ENCODE results near the gene MAD1L1.

MAD1L1 gene

DNA sequence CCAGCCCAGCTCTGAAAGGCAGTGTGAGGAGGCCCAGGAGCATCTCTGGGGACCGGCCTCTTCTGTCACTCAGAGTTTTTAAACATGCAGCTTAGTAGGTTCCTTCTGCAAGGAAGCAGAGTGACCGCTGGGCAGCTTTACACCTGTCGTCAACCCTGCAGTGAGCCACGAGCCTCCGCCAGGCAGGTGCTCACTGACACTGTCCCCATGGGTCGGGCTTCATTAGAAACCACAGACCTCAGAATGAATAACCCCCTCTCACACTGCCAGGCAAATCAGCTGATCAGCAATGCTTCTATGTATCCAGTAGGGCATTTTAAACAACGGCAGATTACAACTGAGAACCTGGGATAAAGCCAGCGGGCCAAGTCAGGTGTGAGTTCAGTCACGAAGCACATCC lies 106.1 kb downstream of the MAD1L1 start:
- peaks cover 1% of the 10 kb centered on the region for H3K36me3 Mint-ChIP-seq
- H3K4me3 Mint-ChIP-seq = no peak overlapping the region
- no peaks in the 10 kb centered on the region for H3K9me3 Mint-ChIP-seq
- H3K27ac Mint-ChIP-seq = no peak overlapping the region
- H3K4me1 Mint-ChIP-seq = no peaks in the 10 kb centered on the region
- no peaks in the 10 kb centered on the region for H3K27me3 Mint-ChIP-seq

DNA sequence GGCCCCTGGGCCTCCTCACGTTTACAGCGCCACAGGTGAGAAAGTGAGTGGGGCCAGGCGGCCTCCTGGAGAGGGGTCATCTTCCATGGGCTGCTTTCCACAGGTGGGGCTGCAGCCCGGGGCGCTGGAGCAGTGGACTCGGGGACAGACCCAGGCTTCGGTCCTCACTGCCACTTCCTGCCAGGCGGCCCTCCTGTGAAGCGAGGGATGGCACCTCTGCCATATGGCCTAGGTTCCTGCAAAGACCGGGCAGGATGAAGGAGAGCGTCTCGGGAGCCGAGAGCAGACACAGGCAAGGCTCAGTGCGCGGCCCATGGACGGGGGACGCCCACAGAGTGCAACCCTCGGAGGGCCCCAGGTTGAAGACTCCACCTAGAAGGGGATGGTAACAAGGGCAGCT lies 106.8 kb downstream of the MAD1L1 start:
- Mint-ChIP-seq H3K27ac (no peak overlapping the region), H3K27me3 (no peaks in the 10 kb centered on the region), H3K4me1 (no peaks in the 10 kb centered on the region), H3K36me3 (peaks cover 1% of the 10 kb centered on the region), H3K9me3 (no peaks in the 10 kb centered on the region), H3K4me3 (no peak overlapping the region)

DNA sequence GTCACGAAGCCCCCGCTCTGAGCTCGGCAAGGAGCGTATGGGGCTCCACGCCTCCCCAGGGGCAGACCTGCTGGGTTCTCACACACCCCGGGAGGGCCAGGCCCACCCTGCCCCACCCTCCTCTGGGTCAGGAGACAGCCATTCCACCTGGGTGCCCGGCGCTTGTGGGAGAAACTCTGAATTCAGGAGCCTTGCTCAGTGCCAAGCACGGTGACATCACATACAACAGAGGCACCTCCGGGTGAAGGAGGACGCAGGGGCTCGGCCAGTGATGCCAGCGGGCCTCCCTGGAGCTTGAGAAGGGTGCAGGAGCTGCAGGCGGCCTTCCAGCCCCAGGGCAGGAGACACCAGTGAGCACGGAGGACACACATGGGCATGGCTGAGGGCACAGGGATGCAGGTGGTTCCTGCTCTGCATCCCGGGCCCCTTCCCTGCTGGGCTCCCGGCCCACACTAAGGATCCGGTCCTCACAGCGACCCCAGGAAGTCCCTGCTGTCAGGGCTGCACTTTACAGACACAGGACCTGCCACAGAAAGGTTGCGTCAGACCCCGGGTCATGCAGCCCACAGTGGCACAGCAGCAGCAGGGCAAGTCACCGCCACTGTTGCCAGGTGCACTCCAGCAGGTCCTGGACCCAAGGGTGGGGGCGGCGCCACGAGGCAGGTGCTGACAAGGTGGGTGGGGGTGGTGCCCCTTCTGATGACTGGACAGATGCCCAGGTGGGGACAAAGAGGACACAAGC lies 108.0 kb downstream of the MAD1L1 start:
- Mint-ChIP-seq H3K4me1 (peaks cover 9% of the 10 kb centered on the region), H3K4me3 (no peak overlapping the region), H3K27ac (no peak overlapping the region), H3K36me3 (peaks cover 1% of the 10 kb centered on the region), H3K27me3 (no peaks in the 10 kb centered on the region), H3K9me3 (no peaks in the 10 kb centered on the region)

DNA sequence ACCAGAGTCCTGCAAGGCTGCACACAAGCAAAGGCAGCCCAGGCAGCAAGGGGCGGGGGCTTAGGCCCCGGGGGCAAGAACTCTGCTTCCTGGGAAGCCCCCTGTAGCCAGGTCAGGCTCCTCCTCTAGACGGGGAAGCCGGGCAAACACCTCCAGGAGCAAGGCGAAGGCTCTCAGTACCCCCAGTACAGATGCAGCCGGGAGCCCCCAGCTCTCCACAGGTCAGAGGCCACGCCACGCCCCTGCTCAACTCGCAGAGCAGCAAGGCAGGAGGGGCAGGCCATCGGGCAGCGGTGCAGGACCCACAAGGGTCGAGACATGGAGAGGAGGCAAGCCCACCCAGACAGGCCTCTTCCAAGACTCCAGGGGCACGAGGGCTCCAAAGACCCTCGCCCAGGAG lies 108.8 kb downstream of the MAD1L1 start:
- Mint-ChIP-seq H3K4me1 (peaks cover 12% of the 10 kb centered on the region), H3K4me3 (no peak overlapping the region), H3K36me3 (no peaks in the 10 kb centered on the region), H3K27me3 (no peaks in the 10 kb centered on the region), H3K9me3 (no peaks in the 10 kb centered on the region), H3K27ac (no peak overlapping the region)

DNA sequence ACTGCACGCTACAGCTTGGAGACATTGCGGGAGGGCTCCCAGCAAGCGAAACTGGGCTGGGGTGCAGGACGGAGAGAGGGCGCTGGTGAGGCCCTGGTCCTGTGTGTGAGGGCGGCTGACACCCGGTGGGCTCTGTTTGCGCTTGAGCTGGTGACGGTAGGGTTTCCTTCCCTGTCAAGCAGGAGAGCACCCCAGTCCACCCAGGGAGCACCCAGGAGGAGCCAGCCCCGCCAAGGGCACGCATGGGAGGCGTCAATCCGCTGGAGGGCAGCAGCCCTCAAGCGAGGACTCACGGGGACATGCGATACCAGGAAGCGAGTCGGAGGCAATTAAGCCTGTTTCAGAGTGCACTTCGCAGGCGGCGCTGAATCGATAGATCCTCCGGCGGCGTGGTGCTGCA lies 109.4 kb downstream of the MAD1L1 start:
- H3K9me3 Mint-ChIP-seq = no peaks in the 10 kb centered on the region
- peaks cover 12% of the 10 kb centered on the region for H3K4me1 Mint-ChIP-seq
- no peak overlapping the region for H3K27ac Mint-ChIP-seq
- no peaks in the 10 kb centered on the region for H3K27me3 Mint-ChIP-seq
- H3K4me3 Mint-ChIP-seq = no peak overlapping the region
- H3K36me3 Mint-ChIP-seq = no peaks in the 10 kb centered on the region

DNA sequence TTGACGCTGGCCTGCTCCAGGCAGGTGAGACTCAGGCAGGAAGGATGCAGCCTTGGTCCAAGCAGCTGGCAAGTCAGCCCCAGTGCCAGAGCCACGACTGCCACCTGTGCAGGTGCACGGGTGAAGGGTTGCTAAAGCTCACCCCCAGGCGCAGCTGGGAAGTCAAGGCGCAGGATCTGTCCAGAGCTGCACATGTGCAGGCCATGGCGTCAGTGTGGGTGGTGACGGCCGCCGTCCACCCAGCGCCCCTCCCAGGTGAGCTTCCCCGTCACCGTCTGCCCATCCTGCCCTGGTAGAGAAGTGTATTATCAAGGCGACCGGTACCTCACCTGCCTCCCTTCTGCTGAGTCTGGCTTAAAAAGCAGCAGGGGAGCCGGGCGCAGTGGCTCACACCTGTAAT lies 110.1 kb downstream of the MAD1L1 start:
- peaks cover 12% of the 10 kb centered on the region for H3K4me1 Mint-ChIP-seq
- no peak overlapping the region for H3K27ac Mint-ChIP-seq
- H3K27me3 Mint-ChIP-seq = no peaks in the 10 kb centered on the region
- no peaks in the 10 kb centered on the region for H3K36me3 Mint-ChIP-seq
- H3K4me3 Mint-ChIP-seq = no peak overlapping the region
- H3K9me3 Mint-ChIP-seq = no peaks in the 10 kb centered on the region

DNA sequence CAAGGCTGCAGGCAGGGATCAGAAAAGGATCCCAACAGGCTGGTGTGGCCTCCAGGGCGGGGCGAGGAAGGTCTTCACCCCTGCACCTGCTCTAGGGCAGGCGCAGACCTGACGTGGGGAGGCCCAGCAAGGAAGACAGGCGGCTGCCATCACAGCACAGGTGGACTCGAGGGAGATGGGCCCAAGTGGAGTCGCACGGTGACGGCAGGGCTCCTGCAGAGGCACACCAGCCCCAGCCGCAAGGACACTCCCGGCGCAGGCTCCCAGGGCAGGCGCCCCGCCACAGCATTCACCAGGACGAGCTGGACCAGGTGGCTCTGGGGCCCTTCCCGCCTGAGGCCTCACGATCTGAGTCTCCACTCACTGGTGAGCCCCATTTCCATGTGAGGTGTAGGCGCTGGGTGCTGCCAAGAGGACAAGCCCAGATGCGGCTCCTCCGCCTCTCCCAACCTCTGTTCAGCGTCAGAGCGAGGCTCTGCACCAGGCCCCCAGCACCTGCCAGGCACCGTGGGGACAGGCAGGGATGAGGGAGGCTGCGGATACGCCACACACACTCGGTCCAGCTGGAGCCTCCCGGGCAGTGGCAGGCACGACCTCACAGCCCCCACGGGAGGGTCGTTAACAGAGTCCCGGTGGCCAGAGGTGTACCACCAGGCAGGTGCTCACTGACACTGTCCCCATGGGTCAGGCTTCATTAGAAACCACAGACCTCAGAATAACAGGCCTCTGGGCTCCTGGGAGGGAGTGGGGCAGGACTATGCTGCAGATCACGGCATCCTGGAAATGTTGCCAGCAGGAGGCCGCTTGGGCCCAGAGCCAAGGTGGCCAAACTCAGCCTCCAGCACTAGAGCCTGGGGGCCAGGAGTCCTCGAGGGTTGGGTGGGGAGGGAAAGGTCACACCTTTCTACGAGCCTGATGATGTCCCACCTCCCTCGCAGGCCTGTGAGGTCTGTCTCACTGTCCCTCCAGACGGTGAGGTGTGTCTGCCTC lies 111.6 kb downstream of the MAD1L1 start:
- H3K9me3 Mint-ChIP-seq = no peaks in the 10 kb centered on the region
- H3K36me3 Mint-ChIP-seq = no peaks in the 10 kb centered on the region
- H3K27me3 Mint-ChIP-seq = no peaks in the 10 kb centered on the region
- peak overlapping the region; percentile 65 for H3K27ac Mint-ChIP-seq
- H3K4me1 Mint-ChIP-seq = peaks cover 12% of the 10 kb centered on the region
- H3K4me3 Mint-ChIP-seq = no peak overlapping the region

DNA sequence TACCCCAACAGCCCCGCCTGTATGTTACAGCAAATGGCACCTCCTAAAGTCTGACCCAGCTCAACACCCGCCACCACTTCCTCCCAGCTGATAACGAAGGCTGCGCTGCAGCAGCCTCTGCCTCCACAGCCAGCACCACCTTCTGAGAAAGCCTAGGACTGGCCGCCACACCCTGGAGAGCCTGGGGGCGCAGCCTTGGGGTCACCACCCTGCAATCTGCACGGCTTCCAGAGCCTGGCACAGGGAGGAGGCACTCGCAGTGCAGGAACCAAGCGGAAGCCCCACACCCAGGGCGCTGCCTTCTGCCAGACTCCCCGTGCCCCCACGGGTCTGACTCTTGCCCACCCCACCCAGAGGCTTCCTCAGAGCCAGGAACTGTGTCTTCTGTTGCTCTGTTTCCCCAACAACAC lies 112.5 kb downstream of the MAD1L1 start:
- Mint-ChIP-seq H3K27me3 (no peaks in the 10 kb centered on the region), H3K4me1 (peaks cover 12% of the 10 kb centered on the region), H3K27ac (peak overlapping the region; percentile 74), H3K4me3 (peak overlapping the region; percentile 45), H3K9me3 (no peaks in the 10 kb centered on the region), H3K36me3 (no peaks in the 10 kb centered on the region)

DNA sequence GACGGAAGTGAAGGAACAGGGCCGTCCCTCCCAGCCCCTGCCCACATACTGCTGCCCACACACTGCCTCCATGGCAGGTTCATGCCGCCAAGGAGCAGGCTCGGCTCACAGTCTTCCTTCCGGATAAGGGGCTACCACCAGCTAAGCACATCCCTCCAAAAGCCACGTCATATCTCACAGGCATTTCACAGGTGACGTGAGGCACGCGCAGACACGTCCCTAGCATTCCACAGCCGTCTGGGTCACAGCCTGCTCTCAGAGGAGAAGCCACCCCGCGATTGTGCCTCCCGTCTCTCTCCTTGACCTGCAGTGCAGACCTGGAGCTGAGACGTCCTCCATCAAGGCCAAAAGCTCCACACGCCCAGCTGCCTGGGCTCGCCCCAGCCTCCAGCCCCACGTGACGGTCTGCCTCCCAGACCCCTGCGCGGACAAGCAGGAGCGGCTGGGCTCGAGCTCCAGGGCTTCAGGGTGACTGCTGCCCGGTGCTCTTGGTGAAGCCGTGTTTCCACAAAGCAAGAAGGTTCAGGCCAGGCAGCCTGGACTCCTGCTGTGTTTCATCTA lies 114.0 kb downstream of the MAD1L1 start:
- Mint-ChIP-seq H3K27ac (no peak overlapping the region), H3K9me3 (no peaks in the 10 kb centered on the region), H3K4me1 (peaks cover 12% of the 10 kb centered on the region), H3K36me3 (no peaks in the 10 kb centered on the region), H3K4me3 (no peak overlapping the region), H3K27me3 (no peaks in the 10 kb centered on the region)

DNA sequence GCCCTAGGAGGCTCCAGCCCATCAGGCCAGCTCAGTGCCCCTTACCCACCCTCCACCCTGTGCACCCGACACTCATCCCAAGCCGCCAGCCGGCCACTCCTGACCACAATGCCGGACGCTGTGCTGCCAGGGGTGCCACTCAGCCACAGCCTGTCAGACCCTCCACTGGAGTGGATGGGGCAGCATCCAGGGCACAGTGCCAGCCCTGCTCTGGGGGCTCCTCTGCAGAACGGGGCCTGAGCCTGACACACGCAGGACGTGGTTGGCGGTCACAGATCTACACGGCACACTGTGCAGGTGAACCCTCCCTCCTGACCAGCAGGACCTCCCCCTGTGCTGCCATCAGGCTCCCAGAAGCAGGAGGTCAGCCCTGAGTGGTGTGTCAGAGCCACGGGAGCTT lies 114.7 kb downstream of the MAD1L1 start:
- H3K4me3 Mint-ChIP-seq = no peak overlapping the region
- H3K27me3 Mint-ChIP-seq = no peaks in the 10 kb centered on the region
- H3K36me3 Mint-ChIP-seq = no peaks in the 10 kb centered on the region
- peaks cover 13% of the 10 kb centered on the region for H3K4me1 Mint-ChIP-seq
- no peaks in the 10 kb centered on the region for H3K9me3 Mint-ChIP-seq
- H3K27ac Mint-ChIP-seq = no peak overlapping the region

DNA sequence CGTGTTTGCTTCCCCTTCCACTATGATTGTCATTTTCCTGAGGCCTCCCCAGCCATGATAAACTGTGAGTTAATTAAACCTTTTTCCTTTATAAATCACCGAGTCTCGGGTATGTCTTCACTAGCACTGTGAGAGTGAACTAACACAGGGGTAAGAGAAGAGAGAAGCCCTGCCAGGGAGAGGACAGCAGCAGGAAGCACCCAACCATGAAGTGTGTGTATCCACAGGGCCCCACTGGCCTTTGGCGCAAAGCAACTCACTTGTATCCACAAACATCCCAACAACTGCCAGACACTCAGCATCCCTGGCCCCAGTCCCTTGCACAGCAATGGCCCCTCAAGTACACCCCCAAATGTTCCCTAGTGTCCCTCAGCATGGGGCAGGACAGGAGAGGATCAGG lies 115.1 kb downstream of the MAD1L1 start:
- H3K27ac Mint-ChIP-seq = no peak overlapping the region
- H3K9me3 Mint-ChIP-seq = no peaks in the 10 kb centered on the region
- no peaks in the 10 kb centered on the region for H3K36me3 Mint-ChIP-seq
- no peak overlapping the region for H3K4me3 Mint-ChIP-seq
- H3K27me3 Mint-ChIP-seq = no peaks in the 10 kb centered on the region
- peaks cover 17% of the 10 kb centered on the region for H3K4me1 Mint-ChIP-seq

DNA sequence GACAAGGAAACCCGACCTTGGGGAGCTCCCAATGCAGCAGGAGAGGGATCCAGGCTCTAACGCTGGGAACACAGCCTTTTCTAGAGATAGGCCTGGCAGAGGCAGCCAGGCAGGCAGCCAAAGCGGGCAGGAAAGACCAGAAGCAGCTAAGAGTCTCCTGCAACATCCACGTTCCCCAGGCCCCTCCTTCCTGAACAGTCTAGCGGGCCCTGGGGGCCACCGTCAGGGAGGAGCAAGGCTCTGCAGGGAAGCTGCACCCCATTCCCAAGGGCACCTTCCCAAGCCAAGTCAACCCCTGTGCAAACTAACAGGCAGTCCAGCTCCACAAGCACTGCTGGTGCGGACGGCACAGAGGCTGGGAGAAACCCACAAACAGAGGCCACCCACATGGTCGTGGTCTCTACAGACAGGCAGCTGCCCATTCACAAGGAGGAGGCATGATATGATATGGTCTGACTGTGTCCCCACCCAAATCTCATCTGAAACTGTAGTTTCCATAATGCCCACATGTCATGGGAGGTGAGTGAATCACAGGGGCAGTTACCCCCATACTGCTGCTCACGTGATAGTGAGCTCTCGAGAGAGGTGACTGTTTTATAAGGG lies 115.7 kb downstream of the MAD1L1 start:
- no peaks in the 10 kb centered on the region for H3K27me3 Mint-ChIP-seq
- H3K9me3 Mint-ChIP-seq = no peaks in the 10 kb centered on the region
- no peak overlapping the region for H3K27ac Mint-ChIP-seq
- peaks cover 22% of the 10 kb centered on the region for H3K4me1 Mint-ChIP-seq
- H3K4me3 Mint-ChIP-seq = no peak overlapping the region
- H3K36me3 Mint-ChIP-seq = no peaks in the 10 kb centered on the region

DNA sequence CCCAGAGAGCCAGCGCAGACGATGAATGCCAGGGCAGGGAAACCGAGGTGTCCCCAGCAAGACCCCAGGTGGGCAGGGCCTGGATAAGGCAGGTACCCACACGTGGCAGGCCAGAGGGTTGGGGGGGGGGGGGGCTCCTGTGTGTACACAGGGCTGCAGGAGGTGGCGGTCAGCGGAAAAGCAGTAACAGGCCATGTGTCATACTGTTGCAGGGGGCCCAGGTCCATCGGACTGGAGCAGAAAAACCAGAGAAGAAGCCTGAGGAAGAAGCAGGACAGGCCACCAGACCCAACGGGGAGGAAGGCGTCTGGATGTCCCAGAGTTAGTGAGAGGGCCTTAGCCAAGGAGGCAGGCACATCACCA lies 116.3 kb downstream of the MAD1L1 start:
- Mint-ChIP-seq H3K36me3 (no peaks in the 10 kb centered on the region), H3K9me3 (no peaks in the 10 kb centered on the region), H3K4me3 (no peak overlapping the region), H3K4me1 (peaks cover 28% of the 10 kb centered on the region), H3K27me3 (no peaks in the 10 kb centered on the region), H3K27ac (no peak overlapping the region)

DNA sequence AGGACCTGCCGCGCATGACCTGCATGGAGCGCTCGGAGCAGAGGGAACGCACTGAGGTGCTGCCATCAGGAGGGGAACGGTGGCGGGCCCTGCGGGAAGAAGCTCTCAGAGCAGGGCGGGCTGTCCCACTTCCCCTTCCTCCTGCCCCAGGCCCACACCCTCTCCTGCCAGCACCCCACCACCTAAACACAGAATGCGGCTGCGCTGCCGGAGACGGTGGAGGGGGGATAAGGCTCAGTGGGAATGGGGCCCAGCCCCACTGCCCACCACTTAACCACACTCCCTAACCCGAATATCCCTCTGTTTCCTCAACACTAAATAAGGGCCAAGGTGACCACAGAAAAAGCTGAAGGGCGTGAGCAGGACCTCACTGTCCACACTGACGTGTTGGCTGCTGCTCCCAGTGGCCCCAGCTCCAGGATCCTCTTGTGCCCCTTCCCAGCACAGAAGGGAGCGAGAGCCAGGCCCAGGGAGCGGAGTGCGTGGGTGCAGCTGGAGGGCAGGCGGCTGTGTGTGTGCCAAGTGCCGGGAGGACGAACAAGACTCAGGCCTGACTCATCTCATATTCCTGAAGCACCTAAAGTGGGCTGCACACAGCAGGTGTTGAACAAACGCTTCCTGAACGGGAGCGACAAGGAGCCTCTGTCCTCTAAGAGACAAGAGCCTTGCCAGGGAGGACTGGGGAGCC lies 116.8 kb downstream of the MAD1L1 start:
- H3K27ac Mint-ChIP-seq = no peak overlapping the region
- peaks cover 33% of the 10 kb centered on the region for H3K4me1 Mint-ChIP-seq
- no peaks in the 10 kb centered on the region for H3K9me3 Mint-ChIP-seq
- no peaks in the 10 kb centered on the region for H3K36me3 Mint-ChIP-seq
- H3K4me3 Mint-ChIP-seq = no peak overlapping the region
- H3K27me3 Mint-ChIP-seq = no peaks in the 10 kb centered on the region

Measured in activated naive CD4-positive, alpha-beta T cell treated with anti-CD3 and anti-CD28 coated beads, Interleukin-2, amount 50 U/mL, for 24 hours (primary cell).